ENCODE results near the gene BCR. TPM values are rescaled to one million over a fixed set of nuclear protein-coding genes. Genes with fewer than 3 reads are reported as not detected.

BCR gene
- total and polyA plus RNA-seq, 2 of the 8 experiments (the other 6 are each of a cell fraction or from before 2014, with no cell fraction given) = 66.7 to 130 TPM

DNA sequence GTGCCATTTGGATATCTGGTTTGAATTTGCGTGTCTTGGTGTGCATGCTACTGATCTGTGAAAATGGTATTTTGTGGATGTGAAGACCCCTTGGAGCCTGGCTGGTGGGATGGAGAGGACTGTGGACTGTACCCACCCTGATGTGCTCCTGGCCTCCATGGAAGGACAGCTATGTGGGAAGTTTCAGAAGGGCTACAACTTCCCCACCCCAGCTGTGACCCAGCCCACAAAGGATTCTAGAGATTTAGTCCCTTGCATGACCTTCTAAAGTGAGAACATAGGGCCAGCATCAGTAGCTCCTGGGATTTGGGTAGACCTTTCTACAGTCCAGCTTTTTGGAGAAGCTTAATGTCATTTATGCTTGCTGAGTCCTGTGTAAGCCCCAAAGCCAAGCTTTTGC is 173.4 kb downstream of the BCR start (continued):
- TF ChIP-seq RAD21 (IDR thresholded peaks at IDR 0.05 in 1 of 2, conservative IDR thresholded peaks at IDR 0.05 in 1 of 2; ENCODE audit: low read depth in 2 of 2, low read length in 2 of 2) = no peak
- TF ChIP-seq ZNF274 (IDR thresholded peaks at IDR 0.05; ENCODE audit: borderline replicate concordance, extremely low read depth, low read length) = no peak
- no peak for TF ChIP-seq SRF (IDR thresholded peaks at IDR 0.05; ENCODE audit: low read depth, low read length)

Data from H1 (cell line).